GM12865 (cell line): ENCODE results near the gene MAN2A1.
"Not testable (repeated sequence)": the region's sequence is repeated elsewhere in the genome, so short reads cannot be mapped to it uniquely, and the experiment has no call there.

ENCODE experiments used
- DNase-seq: peaks from one replicate; pipeline ENCODE4 v3.0.0; 2010; ENCODE audit warnings: low read depth
- H3K4me3 ChIP-seq: 2 replicates; pipeline ENCODE4 v1.5.1; 2011; ENCODE audit warnings: mild to moderate bottlenecking, low read depth, low read length, control low read depth
- CTCF ChIP-seq: IDR thresholded peaks from 2 replicates; pipeline ENCODE4 v1.5.1; 2011; ENCODE audit warnings: low read length, control low read depth, low read depth, inconsistent platforms; ENCODE audit not compliant: insufficient read depth; ENCODE audit errors: missing control alignments

The MAN2A1 gene

GRCh38 chr5:109756543-109757185, 66.9 kb downstream of the MAN2A1 start:
- TF ChIP-seq CTCF: no peak
- no peak overlapping the region for H3K4me3 ChIP-seq
- no peak for DNase-seq

- no peak for TF ChIP-seq CTCF
- no peak for DNase-seq
- H3K4me3 ChIP-seq: no peak overlapping the region
Observed at GRCh38 chr5:109757490-109757889, 67.8 kb downstream of the MAN2A1 start.

GRCh38 chr5:109759306-109759705, 69.6 kb downstream of the MAN2A1 start:
- no peak for TF ChIP-seq CTCF
- no peak for DNase-seq
- H3K4me3 ChIP-seq: no peak overlapping the region

- not testable (repeated sequence) for DNase-seq, H3K4me3 ChIP-seq
Observed at GRCh38 chr5:109760130-109760529, 70.4 kb downstream of the MAN2A1 start.

GRCh38 chr5:109762821-109763220, 73.1 kb downstream of the MAN2A1 start:
- DNase-seq: no peak
- no peak for TF ChIP-seq CTCF
- H3K4me3 ChIP-seq: no peak overlapping the region

GRCh38 chr5:109767184-109767995, 77.7 kb downstream of the MAN2A1 start:
- H3K4me3 ChIP-seq: no peak overlapping the region
- TF ChIP-seq CTCF: no peak
- no peak for DNase-seq

- TF ChIP-seq CTCF: no peak
- DNase-seq: no peak
- no peak overlapping the region for H3K4me3 ChIP-seq
Observed at GRCh38 chr5:109767997-109768396, 78.3 kb downstream of the MAN2A1 start.
